ENCODE results near the gene ZSWIM1. TPM values are rescaled to one million over a fixed set of nuclear protein-coding genes. Genes with fewer than 3 reads are reported as not detected.

Gene ZSWIM1
- total and polyA plus RNA-seq, 2 of the 13 experiments (the other 11 are each of a cell fraction or from before 2014, with no cell fraction given), result 9.5 to 11.7 TPM

- TF ChIP-seq PREB (CRISPR knock-in tag; IDR thresholded peaks at IDR 0.05), result 0 out of 2 replicates have a peak, but pooled peaks have one; percentile 42
- TF ChIP-seq ZNF274 (CRISPR knock-in tag; IDR thresholded peaks at IDR 0.05), result peak; percentile 46
- TF ChIP-seq ZMYM3 (CRISPR knock-in tag; IDR thresholded peaks at IDR 0.05), result no peak
- TF ChIP-seq CHD2 (IDR thresholded peaks at IDR 0.05; ENCODE audit: low read depth, low read length), result no peak
- TF ChIP-seq PRMT3 (CRISPR knock-in tag; IDR thresholded peaks at IDR 0.05; ENCODE audit: borderline replicate concordance, low read depth), result no peak
- TF ChIP-seq ZKSCAN5 (CRISPR knock-in tag; IDR thresholded peaks at IDR 0.05), result no peak
- no peak for TF ChIP-seq NFYB (CRISPR knock-in tag; IDR thresholded peaks at IDR 0.05)
- TF ChIP-seq ZNF136 (CRISPR knock-in tag; IDR thresholded peaks at IDR 0.05; ENCODE audit: low read depth), result no peak; the same call in 1 of the 2 replicates
- no peak for TF ChIP-seq STAT5B (CRISPR knock-in tag; IDR thresholded peaks at IDR 0.05)
- no peak for TF ChIP-seq ISL2 (CRISPR knock-in tag; IDR thresholded peaks at IDR 0.05)
- TF ChIP-seq JDP2 (CRISPR knock-in tag; IDR thresholded peaks at IDR 0.05; ENCODE audit: borderline replicate concordance), result no peak
- peak; percentile 85 for TF ChIP-seq KDM1A (CRISPR knock-in tag; IDR thresholded peaks at IDR 0.05)
- TF ChIP-seq GFI1 (CRISPR knock-in tag; IDR thresholded peaks at IDR 0.05; ENCODE audit: borderline replicate concordance), result no peak
- 0 out of 2 replicates have a peak, but pooled peaks have one; percentile 63 for TF ChIP-seq RFXANK (CRISPR knock-in tag; IDR thresholded peaks at IDR 0.05)
- TF ChIP-seq ZHX2 (IDR thresholded peaks at IDR 0.05; ENCODE audit: low read depth), result no peak; the same call in 1 of the 2 replicates
- no peak for TF ChIP-seq ZHX2 (CRISPR knock-in tag; IDR thresholded peaks at IDR 0.05; ENCODE audit: borderline replicate concordance)
- 0 out of 2 replicates have a peak, but pooled peaks have one; percentile 15 for TF ChIP-seq ELF4 (CRISPR knock-in tag; IDR thresholded peaks at IDR 0.05; ENCODE audit: borderline replicate concordance)
- TF ChIP-seq ZFP90 (CRISPR knock-in tag; IDR thresholded peaks at IDR 0.05; ENCODE audit: borderline replicate concordance), result no peak; the same call in 1 of the 2 replicates
- TF ChIP-seq BCL3 (CRISPR knock-in tag; IDR thresholded peaks at IDR 0.05), result 0 out of 2 replicates have a peak, but pooled peaks have one; percentile 38
These were observed 46.9 kb upstream of the ZSWIM1 start (continued) for GRCh38 chr20:45833883-45834796.
